ENCODE measurements around the gene CDC42BPA. TPM values are rescaled to one million over a fixed set of nuclear protein-coding genes. Genes with fewer than 3 reads are reported as not detected.

The CDC42BPA gene
- total RNA-seq, 8 experiments from 2014 or later, result 36.0 to 89.0 (median 67.4) TPM

GRCh38 chr1:227325156-227325555 lies 6.9 kb upstream of the CDC42BPA start:
- 10 to 92% (median 67%) methylated on average over 2 to 3 of the region's 3 CpGs; no CpG with 5 or more reads in 1 of the 10 experiments for WGBS, 10 experiments
- in situ Hi-C loops (cut with MboI; ENCODE audit: low pct_unique_long_range_greater_than_20kb in 2 of 9, low sequenced_read_pairs in 9 of 9, unreplicated experiment in 9 of 9), result loop anchor here in 2 of 9 experiments (25.0 kb wide), 2 partner anchors 88 to 112 kb away; no protein-coding TSS in a partner anchor

DNA sequence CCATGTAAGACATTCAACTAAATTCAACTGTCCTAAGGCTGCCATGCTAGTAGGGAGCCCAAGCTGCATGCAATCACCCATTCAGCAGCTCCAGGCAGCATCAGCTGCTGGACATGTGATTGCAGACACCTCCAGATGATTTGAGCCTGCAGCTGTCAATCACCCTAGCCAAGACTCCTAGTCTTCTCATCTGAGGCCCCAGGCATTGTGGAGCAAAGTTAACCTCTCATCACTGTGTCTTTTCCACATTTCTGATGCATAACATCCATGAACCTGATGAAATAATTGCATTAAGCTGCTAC lies 5.6 kb upstream of the CDC42BPA start:
- H3K4me3 ChIP-seq, result no peak overlapping the region
- peaks cover 18 to 23% of the 10 kb centered on the region in 2 donors for H3K4me1 ChIP-seq (replicated peaks in 1 of 2)
- no peak for ATAC-seq (replicated peaks in 6 of 8)
- no peak overlapping the region for H3K27ac ChIP-seq
- in situ Hi-C loops (cut with MboI; ENCODE audit: low pct_unique_long_range_greater_than_20kb in 2 of 9, low sequenced_read_pairs in 9 of 9, unreplicated experiment in 9 of 9), result loop anchor here in 1 of 9 experiments (25.0 kb wide), 1 partner anchor 113 kb away; no protein-coding TSS in a partner anchor

More at GRCh38 chr1:227325156-227325555, 6.9 kb upstream of the CDC42BPA start:
- H3K4me1 ChIP-seq (replicated peaks in 1 of 2), result peaks cover 9 to 16% of the 10 kb centered on the region in 2 donors
- peak overlapping the region in 1 of 2 donors; percentile 6 for H3K27ac ChIP-seq
- no peak overlapping the region for H3K4me3 ChIP-seq
- ATAC-seq (replicated peaks in 6 of 8), result peak in 2 of 8 experiments; percentile 49 to 56

DNA sequence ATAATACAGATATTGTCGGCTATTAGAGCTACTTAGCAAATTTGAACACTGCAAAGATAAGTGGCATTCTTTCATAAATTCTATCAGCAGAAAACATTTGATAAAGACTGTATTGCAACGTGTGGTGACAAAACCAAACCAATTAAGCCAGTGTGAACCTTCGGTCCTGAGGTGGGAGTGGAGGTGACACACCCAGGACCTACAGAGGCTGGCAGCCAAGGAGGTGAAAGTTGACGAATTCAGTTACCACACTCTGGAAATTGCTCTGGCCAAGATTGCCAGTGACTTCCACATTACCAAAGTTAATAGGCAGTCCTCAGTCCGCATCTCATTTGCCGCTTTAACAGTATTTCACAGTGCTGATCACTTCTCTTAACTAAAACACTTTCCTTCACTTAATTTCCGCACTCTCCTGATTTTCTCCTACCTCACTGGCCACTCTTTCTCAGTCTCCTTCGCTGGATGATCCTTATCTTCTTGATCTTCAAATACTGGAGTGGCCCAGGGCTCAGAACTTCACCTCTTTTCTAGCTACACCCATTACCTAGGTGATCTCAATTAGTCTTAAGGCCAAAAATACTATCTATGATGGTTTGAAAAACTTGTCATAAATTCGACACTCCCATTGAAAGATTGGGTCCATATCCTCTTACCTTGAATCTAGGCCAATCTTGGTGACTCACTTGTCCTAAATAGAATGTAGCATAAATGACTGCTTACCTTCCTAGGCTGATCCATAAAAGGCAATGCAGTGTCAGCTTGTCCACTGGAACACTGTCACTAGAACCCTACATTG lies 5.1 kb upstream of the CDC42BPA start:
- WGBS, 10 experiments, result 69 to 100% (median 93%) methylated on average over 3 to 8 of the region's 9 CpGs

DNA sequence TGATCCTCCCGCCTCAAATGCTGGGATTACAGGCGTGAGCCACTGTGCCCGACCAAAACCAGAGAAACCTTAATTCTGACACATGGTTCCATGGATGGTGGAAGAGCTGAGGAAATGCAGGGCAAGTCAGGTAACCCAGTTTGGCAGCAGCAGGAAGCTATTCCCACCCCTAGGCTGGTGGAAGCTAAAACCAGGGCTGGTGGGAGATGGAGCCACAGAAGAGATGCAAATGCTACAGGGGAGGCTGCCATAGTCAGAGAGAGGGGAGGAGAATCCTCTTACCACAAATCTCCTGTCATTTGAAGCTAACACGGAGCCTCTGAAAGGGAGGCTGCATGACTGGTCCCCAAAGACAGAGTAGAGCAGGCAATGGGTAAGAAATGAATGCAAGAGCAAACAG lies 4.1 kb upstream of the CDC42BPA start:
- H3K4me3 ChIP-seq, result no peak overlapping the region
- peaks cover 18 to 23% of the 10 kb centered on the region in 2 donors for H3K4me1 ChIP-seq (replicated peaks in 1 of 2)
- ATAC-seq (replicated peaks in 6 of 8), result no peak
- H3K27ac ChIP-seq, result no peak overlapping the region
- in situ Hi-C loops (cut with MboI; ENCODE audit: low pct_unique_long_range_greater_than_20kb in 2 of 9, low sequenced_read_pairs in 9 of 9, unreplicated experiment in 9 of 9), result loop anchor here in 1 of 9 experiments (25.0 kb wide), 1 partner anchor 115 kb away; no protein-coding TSS in a partner anchor
- 57 to 100% (median 80%) methylated on average over 1 to 3 of the region's 4 CpGs; no CpG with 5 or more reads in 3 of the 10 experiments for WGBS, 10 experiments

More for the DNA sequence above, 5.1 kb upstream of the CDC42BPA start:
- no peak for ATAC-seq (replicated peaks in 6 of 8)
- peaks cover 18 to 23% of the 10 kb centered on the region in 2 donors for H3K4me1 ChIP-seq (replicated peaks in 1 of 2)
- H3K4me3 ChIP-seq, result no peak overlapping the region
- in situ Hi-C loops (cut with MboI; ENCODE audit: low pct_unique_long_range_greater_than_20kb in 2 of 9, low sequenced_read_pairs in 9 of 9, unreplicated experiment in 9 of 9), result loop anchor here in 1 of 9 experiments (25.0 kb wide), 1 partner anchor 114 kb away; no protein-coding TSS in a partner anchor
- H3K27ac ChIP-seq, result no peak overlapping the region

- Histone ChIP-seq H3K4me1 (replicated peaks in 1 of 2) (peaks cover 18 to 23% of the 10 kb centered on the region in 2 donors), H3K4me3 (no peak overlapping the region), H3K27ac (no peak overlapping the region)
- WGBS, 10 experiments, result 80 to 100% (median 95%) methylated on average over 1 to 2 of the region's 2 CpGs; no CpG with 5 or more reads in 3 of the 10 experiments
- in situ Hi-C loops (cut with MboI; ENCODE audit: low pct_unique_long_range_greater_than_20kb in 2 of 9, low sequenced_read_pairs in 9 of 9, unreplicated experiment in 9 of 9), result loop anchor here in 1 of 9 experiments (25.0 kb wide), 1 partner anchor 116 kb away; no protein-coding TSS in a partner anchor
- no peak for ATAC-seq (replicated peaks in 6 of 8)
Measured at GRCh38 chr1:227321035-227321434, 2.7 kb upstream of the CDC42BPA start.

GRCh38 chr1:227320476-227320875 lies 2.2 kb upstream of the CDC42BPA start:
- no peak overlapping the region for H3K27ac ChIP-seq

DNA sequence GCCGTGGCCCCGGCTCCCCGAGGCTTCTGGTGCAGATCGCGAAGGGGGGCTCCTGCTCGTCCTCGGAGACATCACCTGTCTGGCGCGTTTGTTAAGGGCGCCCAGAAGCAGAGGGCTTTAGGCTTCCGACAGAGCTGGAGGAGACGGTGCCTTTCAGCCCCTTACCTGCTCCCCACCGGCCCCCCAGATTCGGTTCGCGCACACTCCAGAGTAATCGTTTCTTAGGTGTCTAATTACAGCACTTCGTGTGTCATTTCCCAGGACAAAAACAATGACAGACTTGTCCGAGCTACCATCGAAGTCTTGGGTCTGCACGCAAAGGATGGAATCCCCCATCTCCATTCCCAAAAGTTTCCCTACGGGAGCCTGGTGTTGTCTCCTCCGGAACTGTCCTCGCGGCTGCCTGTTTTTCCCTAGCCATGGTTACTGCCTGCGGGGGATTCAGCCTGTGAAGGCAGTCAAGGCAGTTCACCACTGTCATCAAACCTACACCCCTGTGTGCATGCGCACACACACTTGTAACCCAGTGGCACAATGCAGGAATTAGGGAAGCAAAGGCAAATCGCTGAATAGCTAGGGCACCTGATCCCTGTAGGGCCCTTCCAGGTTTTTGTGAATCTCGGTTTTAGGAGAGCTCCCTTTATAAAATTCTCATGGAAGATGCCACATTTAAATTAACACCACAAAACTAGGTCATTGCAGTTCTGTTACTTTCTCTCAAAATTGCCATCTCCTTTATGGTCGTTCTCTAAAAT lies 738 bp upstream of the CDC42BPA start:
- in situ Hi-C loops (cut with MboI; ENCODE audit: low pct_unique_long_range_greater_than_20kb in 2 of 9, low sequenced_read_pairs in 9 of 9, unreplicated experiment in 9 of 9), result loop anchor here in 1 of 9 experiments (25.0 kb wide), 1 partner anchor 118 kb away; no protein-coding TSS in a partner anchor
- peak; percentile 3 to 43 (median 25) for ATAC-seq (replicated peaks in 6 of 8)
- 4 to 45% (median 13%) methylated on average over 3 to 18 of the region's 30 CpGs; no CpG with 5 or more reads in 1 of the 10 experiments for WGBS, 10 experiments
- Histone ChIP-seq H3K4me1 (replicated peaks in 1 of 2) (peaks cover 13 to 18% of the 10 kb centered on the region in 2 donors), H3K4me3 (peak overlapping the region; percentile 58 to 86 (median 65)), H3K27ac (peak overlapping the region; percentile 90 to 98)

More at GRCh38 chr1:227320476-227320875, 2.2 kb upstream of the CDC42BPA start:
- no peak for ATAC-seq (replicated peaks in 6 of 8)
- in situ Hi-C loops (cut with MboI; ENCODE audit: low pct_unique_long_range_greater_than_20kb in 2 of 9, low sequenced_read_pairs in 9 of 9, unreplicated experiment in 9 of 9), result loop anchor here in 1 of 9 experiments (25.0 kb wide), 1 partner anchor 117 kb away; no protein-coding TSS in a partner anchor
- H3K4me1 ChIP-seq (replicated peaks in 1 of 2), result peaks cover 18 to 20% of the 10 kb centered on the region in 2 donors
- no peak overlapping the region for H3K4me3 ChIP-seq
- WGBS, 10 experiments, result 10 to 100% (median 54%) methylated on average over 1 to 4 of the region's 4 CpGs

DNA sequence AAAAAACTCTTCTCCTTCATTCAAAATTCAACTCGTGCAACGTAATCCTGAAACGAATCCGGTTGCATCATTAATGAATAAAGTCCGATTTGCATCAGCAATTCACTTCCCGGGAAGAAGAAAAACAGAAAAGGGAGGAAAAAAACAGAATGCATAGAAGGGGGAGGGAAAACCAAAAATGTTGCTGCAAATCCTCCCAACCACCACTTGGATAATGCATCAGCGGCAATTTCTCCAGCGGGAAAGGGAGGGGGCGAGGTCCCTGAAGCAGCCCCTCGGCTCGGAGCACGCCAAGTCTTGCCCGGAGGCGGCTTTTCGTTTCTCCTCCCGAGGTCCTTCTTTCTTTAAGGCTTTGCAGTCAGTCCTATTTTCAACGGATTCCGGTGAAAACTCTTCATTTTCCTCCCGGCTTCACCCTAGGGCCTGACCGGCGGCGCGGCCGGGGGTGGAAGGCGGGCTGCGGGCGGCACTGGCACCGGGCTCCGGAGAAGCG lies 723 bp downstream of the CDC42BPA start:
- Histone ChIP-seq H3K4me1 (replicated peaks in 1 of 2) (peaks cover 15 to 20% of the 10 kb centered on the region in 2 donors), H3K4me3 (peak overlapping the region; percentile 58 to 86 (median 65)), H3K27ac (peak overlapping the region; percentile 90 to 98)
- 0 to 6% (median 1%) methylated on average over 7 to 28 of the region's 30 CpGs; no CpG with 5 or more reads in 1 of the 10 experiments for WGBS, 10 experiments
- in situ Hi-C loops (cut with MboI; ENCODE audit: low pct_unique_long_range_greater_than_20kb in 2 of 9, low sequenced_read_pairs in 9 of 9, unreplicated experiment in 9 of 9), result loop anchor here in 1 of 9 experiments (25.0 kb wide), 1 partner anchor 120 kb away; no protein-coding TSS in a partner anchor
- ATAC-seq (replicated peaks in 6 of 8), result peak; percentile 1 to 7 (median 5)

- H3K27ac ChIP-seq, result peak overlapping the region in 1 of 2 donors; percentile 90
- WGBS, 10 experiments, result 0 to 3% (median 0%) methylated on average over 1 to 6 of the region's 6 CpGs; no CpG with 5 or more reads in 1 of the 10 experiments
- H3K4me3 ChIP-seq, result peak overlapping the region; percentile 58 to 86 (median 65)
- H3K4me1 ChIP-seq (replicated peaks in 1 of 2), result peaks cover 15 to 22% of the 10 kb centered on the region in 2 donors
- no peak for ATAC-seq (replicated peaks in 6 of 8)
- in situ Hi-C loops (cut with MboI; ENCODE audit: low pct_unique_long_range_greater_than_20kb in 2 of 9, low sequenced_read_pairs in 9 of 9, unreplicated experiment in 9 of 9), result loop anchor here in 1 of 9 experiments (25.0 kb wide), 1 partner anchor 120 kb away; no protein-coding TSS in a partner anchor
Measured at GRCh38 chr1:227317011-227317451, 1.3 kb downstream of the CDC42BPA start.

DNA sequence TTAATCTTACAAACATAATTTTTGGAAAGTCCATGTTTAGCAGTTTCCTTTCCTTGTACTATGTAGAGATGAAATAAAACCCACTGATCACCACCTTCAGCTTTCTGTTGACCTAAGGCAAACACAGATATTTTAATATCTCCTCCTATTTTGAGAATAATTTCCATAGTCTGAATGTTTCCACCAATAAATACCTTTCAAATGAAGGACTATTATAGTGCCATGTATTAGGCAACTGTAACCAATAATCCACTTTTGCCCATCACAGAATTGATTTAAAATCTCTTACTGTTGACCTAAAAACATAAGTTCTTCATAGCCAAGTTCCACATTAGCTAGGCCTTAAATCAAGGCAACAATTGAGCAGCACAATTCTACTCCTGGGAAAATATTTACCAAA lies 1.8 kb downstream of the CDC42BPA start:
- ATAC-seq (replicated peaks in 6 of 8), result no peak
- H3K27ac ChIP-seq, result no peak overlapping the region
- in situ Hi-C loops (cut with MboI; ENCODE audit: low pct_unique_long_range_greater_than_20kb in 2 of 9, low sequenced_read_pairs in 9 of 9, unreplicated experiment in 9 of 9), result loop anchor here in 1 of 9 experiments (25.0 kb wide), 1 partner anchor 121 kb away; no protein-coding TSS in a partner anchor

GRCh38 chr1:227315629-227316346 lies 2.5 kb downstream of the CDC42BPA start:
- in situ Hi-C loops (cut with MboI; ENCODE audit: low pct_unique_long_range_greater_than_20kb in 2 of 9, low sequenced_read_pairs in 9 of 9, unreplicated experiment in 9 of 9), result loop anchor here in 1 of 9 experiments (25.0 kb wide), 1 partner anchor 122 kb away; no protein-coding TSS in a partner anchor
- WGBS, 10 experiments, result 0 to 10% (median 2%) methylated on average over 1 to 7 of the region's 7 CpGs
- ATAC-seq (replicated peaks in 6 of 8), result no peak
- H3K4me1 ChIP-seq (replicated peaks in 1 of 2), result peaks cover 15 to 19% of the 10 kb centered on the region in 2 donors
- H3K4me3 ChIP-seq, result peak overlapping the region; percentile 58 to 86 (median 65)
- no peak overlapping the region for H3K27ac ChIP-seq

More for the DNA sequence above, 1.8 kb downstream of the CDC42BPA start:
- H3K4me3 ChIP-seq, result peak overlapping the region; percentile 58 to 86 (median 65)
- H3K4me1 ChIP-seq (replicated peaks in 1 of 2), result peaks cover 15 to 22% of the 10 kb centered on the region in 2 donors
